Astrocyte of the spinal cord (primary cell): ENCODE measurements around the gene AK9.
A peak's percentile ranks its signal among the peaks of the same experiment; 100 is the strongest.
"Not testable (repeated sequence)": the region's sequence is repeated elsewhere in the genome, so short reads cannot be mapped to it uniquely, and the experiment has no call there.

Experiments
- DNase-seq: peaks from one replicate; pipeline ENCODE4 v3.0.0; 2011; ENCODE audit warnings: low read depth, low spot score
- H3K4me3 ChIP-seq: 2 replicates; pipeline ENCODE4 v1.5.1; 2011; ENCODE audit warnings: low read depth, mild to moderate bottlenecking, low read length, moderate library complexity
- CTCF ChIP-seq: IDR thresholded peaks from 2 replicates; pipeline ENCODE4 v1.5.1; 2012; ENCODE audit warnings: low read depth, mild to moderate bottlenecking, low read length, inconsistent platforms
- in situ Hi-C: cut with HindIII; loops from 2 replicates; pipeline ENCODE4 v1.10.0; 2017; ENCODE audit warnings: low sequenced_read_pairs

Gene AK9

GRCh38 chr6:109611502-109611901 lies 79.5 kb downstream of the AK9 start:
- in situ Hi-C loops, result no loop called here
- H3K4me3 ChIP-seq, result no peak overlapping the region
- TF ChIP-seq CTCF, result no peak
- no peak for DNase-seq

DNA sequence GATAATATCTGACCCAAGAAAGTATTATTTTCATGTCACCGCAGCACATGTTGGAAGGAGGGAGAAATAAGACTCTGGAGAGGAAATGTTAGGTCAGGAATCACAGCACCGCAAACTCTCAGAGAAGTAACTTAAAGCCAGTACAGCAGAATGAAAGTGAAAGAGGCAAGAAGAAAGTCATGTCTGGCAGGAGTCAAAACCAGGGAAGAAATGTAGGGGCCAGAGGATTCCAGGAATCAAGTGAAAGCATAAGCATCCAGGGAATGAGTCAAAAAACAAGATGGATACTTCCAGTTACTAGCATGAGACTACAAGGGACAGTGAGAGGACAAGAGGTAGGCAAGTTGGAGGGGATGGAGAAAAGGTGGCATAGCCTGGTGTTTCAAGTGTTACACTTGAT lies 80.4 kb downstream of the AK9 start:
- no peak overlapping the region for H3K4me3 ChIP-seq
- in situ Hi-C loops, result no loop called here
- DNase-seq, result no peak
- TF ChIP-seq CTCF, result no peak

- H3K4me3 ChIP-seq, result no peak overlapping the region
- in situ Hi-C loops, result no loop called here
- no peak for TF ChIP-seq CTCF
- no peak for DNase-seq
Observed at GRCh38 chr6:109609737-109610136, 81.3 kb downstream of the AK9 start.

DNA sequence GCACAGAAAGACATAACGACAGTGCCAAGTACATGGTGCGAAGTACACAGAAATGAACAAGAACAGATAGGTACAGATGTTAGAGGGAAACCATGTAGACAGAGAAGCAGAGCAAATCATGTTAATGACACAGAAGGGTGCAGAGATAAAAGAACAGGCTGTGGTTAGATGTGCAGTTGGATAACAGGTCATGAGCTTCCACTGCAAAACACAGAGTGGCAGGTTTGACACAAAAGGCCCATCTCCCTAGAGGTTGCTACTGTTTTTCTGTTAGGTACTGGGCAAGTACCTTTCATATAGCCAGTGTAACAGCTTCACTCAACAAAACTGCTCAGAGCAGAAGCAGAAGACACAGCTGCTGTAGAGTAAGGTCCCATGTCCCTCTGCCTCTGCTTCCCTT lies 84.6 kb downstream of the AK9 start:
- no peak for TF ChIP-seq CTCF
- H3K4me3 ChIP-seq, result no peak overlapping the region
- in situ Hi-C loops, result no loop called here
- no peak for DNase-seq

DNA sequence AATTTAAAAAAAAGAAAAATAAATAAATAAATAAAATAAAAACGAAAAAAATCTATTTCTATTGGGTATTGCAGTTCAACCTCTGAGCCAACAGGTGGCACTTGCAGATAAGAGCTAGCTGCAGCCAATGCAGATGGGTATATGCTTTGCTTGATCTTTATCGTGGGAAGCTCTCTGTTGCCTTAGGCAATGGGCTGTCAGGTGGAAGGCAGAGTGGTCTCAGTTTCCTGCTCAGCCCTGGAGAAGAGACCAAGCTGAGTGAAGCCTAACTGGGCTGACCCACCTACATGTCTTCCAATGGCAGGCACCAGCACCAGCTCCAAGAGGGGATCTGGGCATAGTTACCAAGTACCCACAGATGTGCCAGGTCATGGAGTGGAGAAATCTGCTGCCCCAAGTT lies 95.0 kb downstream of the AK9 start:
- DNase-seq, result peak; percentile 5
- peak; percentile 49 for TF ChIP-seq CTCF
- in situ Hi-C loops, result no loop called here
- no peak overlapping the region for H3K4me3 ChIP-seq

DNA sequence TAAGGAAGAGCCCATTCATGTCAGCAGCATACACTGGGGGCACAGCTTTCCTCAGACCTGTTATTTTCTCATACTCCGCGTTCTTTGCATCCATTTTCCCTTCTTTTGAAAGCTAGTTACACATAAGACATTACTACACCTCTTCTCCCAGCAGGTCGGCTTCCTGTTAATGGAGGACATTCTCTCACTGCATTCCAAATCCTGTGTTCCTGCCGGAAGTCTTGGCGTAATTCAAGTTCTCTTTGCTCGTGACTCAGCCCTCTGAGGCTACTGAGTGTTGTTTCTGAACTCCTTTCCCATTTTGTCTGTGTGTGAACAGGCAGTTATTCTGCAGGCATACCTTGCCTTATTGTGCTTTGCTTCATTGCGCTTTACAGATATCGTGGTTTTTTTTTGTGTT lies 110.5 kb downstream of the AK9 start:
- no peak for TF ChIP-seq CTCF
- peak; percentile 70 for DNase-seq
- no peak overlapping the region for H3K4me3 ChIP-seq
- in situ Hi-C loops, result no loop called here

- in situ Hi-C loops, result no loop called here
- no peak for DNase-seq
- no peak for TF ChIP-seq CTCF
- H3K4me3 ChIP-seq, result no peak overlapping the region
Observed at GRCh38 chr6:109579361-109579760, 111.6 kb downstream of the AK9 start.

GRCh38 chr6:109569901-109570300 lies 121.1 kb downstream of the AK9 start:
- H3K4me3 ChIP-seq, DNase-seq, in situ Hi-C loops: not testable (repeated sequence)
